Kidney epithelial cell (primary cell): ENCODE results near the gene ITSN2. TPM values are rescaled to one million over a fixed set of nuclear protein-coding genes. Genes with fewer than 3 reads are reported as not detected.

Source experiments
- DNase-seq: peaks from one replicate; pipeline ENCODE4 v3.0.0-alpha.2; 2010; ENCODE audit warnings: low read depth
- H3K27me3 ChIP-seq: 2 replicates; pipeline ENCODE4 v1.6.0; 2011; ENCODE audit warnings: low read length; ENCODE audit not compliant: control insufficient read depth, insufficient read depth
- H3K36me3 ChIP-seq: 2 replicates; pipeline ENCODE4 v1.5.1; 2011; ENCODE audit warnings: low read length; ENCODE audit not compliant: control insufficient read depth, insufficient read depth
- H3K4me3 ChIP-seq: 2 replicates; pipeline ENCODE4 v1.5.1; 2011; ENCODE audit warnings: low read depth, mild to moderate bottlenecking, control low read depth, low read length
- total RNA-seq: library from RNA; depleted of rRNA; stranded (reverse); fragments of >200 nt; gene quantifications from 2 replicates; pipeline ENCODE4 v1.2.3, GENCODE V29; 2015
- TF ChIP-seq, protein P1 (sequence below): IDR thresholded peaks from 2 replicates; pipeline ENCODE4 v1.5.1; 2011; ENCODE audit warnings: mild to moderate bottlenecking, moderate library complexity, low read length, control low read depth, inconsistent platforms; ENCODE audit not compliant: insufficient read depth, poor library complexity, severe bottlenecking

ITSN2 gene
- total RNA-seq, 1 donor from 2014 or later = 23.0 TPM

- TF ChIP-seq, protein P1, sequence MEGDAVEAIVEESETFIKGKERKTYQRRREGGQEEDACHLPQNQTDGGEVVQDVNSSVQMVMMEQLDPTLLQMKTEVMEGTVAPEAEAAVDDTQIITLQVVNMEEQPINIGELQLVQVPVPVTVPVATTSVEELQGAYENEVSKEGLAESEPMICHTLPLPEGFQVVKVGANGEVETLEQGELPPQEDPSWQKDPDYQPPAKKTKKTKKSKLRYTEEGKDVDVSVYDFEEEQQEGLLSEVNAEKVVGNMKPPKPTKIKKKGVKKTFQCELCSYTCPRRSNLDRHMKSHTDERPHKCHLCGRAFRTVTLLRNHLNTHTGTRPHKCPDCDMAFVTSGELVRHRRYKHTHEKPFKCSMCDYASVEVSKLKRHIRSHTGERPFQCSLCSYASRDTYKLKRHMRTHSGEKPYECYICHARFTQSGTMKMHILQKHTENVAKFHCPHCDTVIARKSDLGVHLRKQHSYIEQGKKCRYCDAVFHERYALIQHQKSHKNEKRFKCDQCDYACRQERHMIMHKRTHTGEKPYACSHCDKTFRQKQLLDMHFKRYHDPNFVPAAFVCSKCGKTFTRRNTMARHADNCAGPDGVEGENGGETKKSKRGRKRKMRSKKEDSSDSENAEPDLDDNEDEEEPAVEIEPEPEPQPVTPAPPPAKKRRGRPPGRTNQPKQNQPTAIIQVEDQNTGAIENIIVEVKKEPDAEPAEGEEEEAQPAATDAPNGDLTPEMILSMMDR = no peak
- DNase-seq = no peak
- Histone ChIP-seq H3K36me3 (no peaks in the 10 kb centered on the region), H3K4me3 (no peak overlapping the region), H3K27me3 (no peaks in the 10 kb centered on the region)
Measured at GRCh38 chr2:24210106-24210455, 150.3 kb downstream of the ITSN2 start.

DNA sequence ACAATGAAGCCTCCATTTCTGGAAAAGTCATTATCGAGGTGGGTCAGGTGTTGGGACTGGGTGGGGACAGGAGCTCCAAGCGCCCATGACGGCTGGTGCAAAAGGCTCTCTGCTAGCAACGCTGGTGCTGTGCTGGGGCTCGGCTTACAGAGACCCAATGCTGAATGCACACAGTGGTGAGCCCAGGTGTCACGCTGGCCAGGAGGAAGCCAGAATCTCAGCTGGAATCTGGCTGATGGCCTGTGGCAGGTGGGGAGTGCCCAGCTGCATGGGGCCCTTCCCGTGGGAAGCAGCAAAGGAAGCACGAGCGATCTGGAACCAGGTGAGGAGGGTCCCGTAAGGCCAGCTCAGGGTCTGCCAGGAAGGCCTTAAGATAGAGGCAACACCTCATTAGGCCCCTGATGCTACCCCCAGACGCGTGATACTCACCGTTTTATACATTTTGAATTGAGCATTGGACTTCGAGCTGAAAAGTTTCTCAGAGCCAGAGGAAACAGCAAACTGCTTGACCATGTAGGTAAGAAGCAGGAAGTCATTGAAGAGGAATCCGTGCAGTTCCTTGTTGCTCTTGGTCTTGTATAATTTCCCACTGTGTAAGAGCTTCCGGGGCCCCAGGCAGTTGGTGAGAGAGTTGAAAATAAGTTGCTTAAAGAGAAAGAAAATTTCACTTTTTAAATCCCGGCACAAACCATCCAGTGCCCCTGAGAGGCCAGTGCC lies 150.8 kb downstream of the ITSN2 start:
- DNase-seq = no peak
- H3K27me3 ChIP-seq = no peaks in the 10 kb centered on the region
- TF ChIP-seq, protein P1 = no peak
- no peaks in the 10 kb centered on the region for H3K36me3 ChIP-seq
- no peak overlapping the region for H3K4me3 ChIP-seq

GRCh38 chr2:24208490-24208889 lies 151.8 kb downstream of the ITSN2 start:
- DNase-seq = no peak

DNA sequence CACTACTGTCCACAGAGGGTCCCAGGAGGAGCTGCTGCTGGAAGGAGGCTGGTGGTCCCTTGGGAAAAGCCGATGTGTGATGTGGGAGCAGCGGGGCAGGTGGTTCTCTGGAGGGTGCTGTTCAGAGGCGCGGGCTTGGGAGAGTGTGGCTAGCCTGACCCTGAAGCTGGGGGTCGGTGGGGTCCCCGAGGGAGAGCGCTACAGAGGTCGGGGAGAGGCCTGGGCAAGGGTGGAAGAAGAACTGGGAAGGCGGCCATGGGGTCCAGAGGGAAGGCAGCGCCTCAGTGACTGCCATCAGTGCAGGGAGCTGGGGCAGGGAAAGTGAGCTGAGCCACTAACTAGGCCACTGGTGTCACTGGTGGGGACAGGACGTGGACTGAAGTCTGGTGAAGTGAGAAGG lies 153.0 kb downstream of the ITSN2 start:
- Histone ChIP-seq H3K4me3 (no peak overlapping the region), H3K27me3 (no peaks in the 10 kb centered on the region), H3K36me3 (no peaks in the 10 kb centered on the region)
- TF ChIP-seq, protein P1 = no peak
- DNase-seq = no peak

More at GRCh38 chr2:24208490-24208889, 151.8 kb downstream of the ITSN2 start:
- TF ChIP-seq, protein P1 = no peak
- no peak overlapping the region for H3K4me3 ChIP-seq
- no peaks in the 10 kb centered on the region for H3K27me3 ChIP-seq
- no peaks in the 10 kb centered on the region for H3K36me3 ChIP-seq

GRCh38 chr2:24206714-24207113 lies 153.6 kb downstream of the ITSN2 start:
- Histone ChIP-seq H3K36me3 (no peaks in the 10 kb centered on the region), H3K27me3 (no peaks in the 10 kb centered on the region), H3K4me3 (no peak overlapping the region)
- TF ChIP-seq, protein P1 = no peak
- no peak for DNase-seq

- no peaks in the 10 kb centered on the region for H3K36me3 ChIP-seq
- DNase-seq = no peak
- H3K27me3 ChIP-seq = no peaks in the 10 kb centered on the region
- H3K4me3 ChIP-seq = no peak overlapping the region
- TF ChIP-seq, protein P1 = no peak
Measured at GRCh38 chr2:24206242-24206641, 154.1 kb downstream of the ITSN2 start.
